Measurements from ENCODE around the gene RPP25L.

DNA sequence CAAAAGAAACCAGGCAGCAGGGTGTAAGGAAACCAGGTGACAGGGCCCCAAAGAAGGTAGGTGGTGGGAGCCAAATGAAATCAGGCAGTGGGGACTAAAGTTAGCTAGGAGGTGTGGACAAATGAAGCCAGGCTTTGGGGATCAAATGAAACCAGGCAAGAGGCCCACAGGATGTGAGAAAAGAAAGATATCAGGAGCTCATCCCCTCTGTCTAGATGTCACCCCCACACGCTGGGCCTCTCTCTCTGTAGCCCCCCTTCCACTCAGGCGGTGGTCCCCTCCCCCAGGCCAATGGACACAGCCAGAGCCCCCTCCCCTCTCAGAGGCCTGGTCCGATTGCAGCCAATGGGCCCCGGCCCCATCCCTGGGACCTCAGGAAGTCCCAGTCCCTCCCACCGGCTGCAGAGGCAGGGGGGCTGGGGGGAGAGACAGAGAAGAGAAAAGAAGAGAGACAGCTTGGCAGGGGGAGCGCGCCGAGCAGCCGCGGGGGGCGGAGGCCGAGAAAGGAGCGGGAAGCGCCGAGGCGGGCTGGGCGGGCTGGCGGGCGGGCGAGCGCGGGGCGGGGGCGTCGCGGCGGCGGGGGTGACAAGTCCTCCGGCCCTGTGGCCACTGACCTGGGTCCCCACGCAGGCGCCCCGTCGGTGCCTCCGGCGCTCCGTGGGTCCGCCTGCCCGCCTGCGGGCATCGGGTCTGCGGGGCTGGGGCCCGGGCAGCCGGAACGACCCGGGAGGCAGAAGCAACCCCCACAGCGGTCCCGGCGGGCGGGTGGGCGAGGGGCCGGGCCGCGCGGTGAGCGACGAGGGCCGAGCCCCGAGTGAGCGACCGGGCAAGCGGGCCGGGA lies 34.3 kb downstream of the RPP25L start:
- TF ChIP-seq, protein P1, sequence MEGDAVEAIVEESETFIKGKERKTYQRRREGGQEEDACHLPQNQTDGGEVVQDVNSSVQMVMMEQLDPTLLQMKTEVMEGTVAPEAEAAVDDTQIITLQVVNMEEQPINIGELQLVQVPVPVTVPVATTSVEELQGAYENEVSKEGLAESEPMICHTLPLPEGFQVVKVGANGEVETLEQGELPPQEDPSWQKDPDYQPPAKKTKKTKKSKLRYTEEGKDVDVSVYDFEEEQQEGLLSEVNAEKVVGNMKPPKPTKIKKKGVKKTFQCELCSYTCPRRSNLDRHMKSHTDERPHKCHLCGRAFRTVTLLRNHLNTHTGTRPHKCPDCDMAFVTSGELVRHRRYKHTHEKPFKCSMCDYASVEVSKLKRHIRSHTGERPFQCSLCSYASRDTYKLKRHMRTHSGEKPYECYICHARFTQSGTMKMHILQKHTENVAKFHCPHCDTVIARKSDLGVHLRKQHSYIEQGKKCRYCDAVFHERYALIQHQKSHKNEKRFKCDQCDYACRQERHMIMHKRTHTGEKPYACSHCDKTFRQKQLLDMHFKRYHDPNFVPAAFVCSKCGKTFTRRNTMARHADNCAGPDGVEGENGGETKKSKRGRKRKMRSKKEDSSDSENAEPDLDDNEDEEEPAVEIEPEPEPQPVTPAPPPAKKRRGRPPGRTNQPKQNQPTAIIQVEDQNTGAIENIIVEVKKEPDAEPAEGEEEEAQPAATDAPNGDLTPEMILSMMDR (IDR thresholded peaks at IDR 0.05): no peak
- no peak for TF ChIP-seq POLR2A (IDR thresholded peaks at IDR 0.05)
